WTC11 (cell line): ENCODE measurements around the gene SPC24. TPM values are rescaled to one million over a fixed set of nuclear protein-coding genes. Genes with fewer than 3 reads are reported as not detected.

Experiments used
- ATAC-seq: fragments of 200-7000 bp; cut with Tn5 transposase; 2 replicates; pipeline ENCODE4 v1.10.0; 2021; ENCODE audit warnings: mild to moderate bottlenecking, moderate library complexity
- CTCF ChIA-PET: fragments of 300-600 bp; sonication (Branson Sonifier 250); formaldehyde crosslinking; loops from one replicate; lab custom pipeline; 2021; ENCODE audit warnings: antibody characterized with exemption; lab: Charles Lee
- POLR2A ChIA-PET: fragments of 350-600 bp; sonication (Branson Sonifier 250); formaldehyde crosslinking; loops from one replicate; lab custom pipeline; 2021; ENCODE audit warnings: antibody characterized with exemption; lab: Charles Lee
- DNase-seq: peaks from one replicate; pipeline ENCODE4 v3.0.0; 2021; ENCODE audit warnings: low spot score
- H3K27ac Mint-ChIP-seq: 2 replicates; pipeline ENCODE4 v1.8.0; 2021; ENCODE audit warnings: mixed read lengths
- H3K27me3 Mint-ChIP-seq: 2 replicates; pipeline ENCODE4 v1.8.0; 2021; ENCODE audit warnings: low read depth, mild to moderate bottlenecking, moderate library complexity, mixed read lengths
- H3K36me3 Mint-ChIP-seq: 2 replicates; pipeline ENCODE4 v1.8.0; 2021; ENCODE audit warnings: mixed read lengths
- H3K4me1 Mint-ChIP-seq: 2 replicates; pipeline ENCODE4 v1.8.0; 2022; ENCODE audit warnings: mixed read lengths
- H3K4me3 Mint-ChIP-seq: 2 replicates; pipeline ENCODE4 v1.8.0; 2021; ENCODE audit warnings: mild to moderate bottlenecking, moderate library complexity, mixed read lengths
- H3K9me3 Mint-ChIP-seq: 2 replicates; pipeline ENCODE4 v1.8.0; 2021; ENCODE audit warnings: mixed read lengths
- GRHL2 ChIP-seq: fragments of 250-450 bp; sonication (Bioruptor Pico); IDR thresholded peaks from 2 replicates; pipeline ENCODE4 v1.8.0; 2022; ENCODE audit warnings: mild to moderate bottlenecking, moderate library complexity; ENCODE audit not compliant: insufficient replicate concordance, severe bottlenecking
- KAT7 ChIP-seq: sonication (generic); formaldehyde crosslinking; IDR thresholded peaks from 2 replicates; pipeline ENCODE4 v1.8.1; 2023; ENCODE audit warnings: missing genetic modification reagents, mild to moderate bottlenecking, borderline replicate concordance
- OVOL2 ChIP-seq: fragments of 250-450 bp; sonication (Bioruptor Pico); IDR thresholded peaks from 2 replicates; pipeline ENCODE4 v1.9.0; 2021; ENCODE audit warnings: mild to moderate bottlenecking, borderline replicate concordance
- SOX15 ChIP-seq: fragments of 250-450 bp; sonication (Bioruptor Pico); IDR thresholded peaks from 2 replicates; pipeline ENCODE4 v1.9.0; 2021; ENCODE audit warnings: mild to moderate bottlenecking
- ZNF121 ChIP-seq: sonication (generic); formaldehyde crosslinking; IDR thresholded peaks from 2 replicates; pipeline ENCODE4 v1.8.0; 2023; ENCODE audit warnings: missing genetic modification reagents
- ZNF263 ChIP-seq: sonication (generic); formaldehyde crosslinking; IDR thresholded peaks from 2 replicates; pipeline ENCODE4 v1.8.1; 2022; ENCODE audit warnings: low read depth, mild to moderate bottlenecking, moderate library complexity, missing genetic modification reagents
- ZNF317 ChIP-seq: sonication (generic); formaldehyde crosslinking; IDR thresholded peaks from 2 replicates; pipeline ENCODE4 v1.8.1; 2023; ENCODE audit warnings: low read depth, mild to moderate bottlenecking, moderate library complexity, missing genetic modification reagents, borderline replicate concordance
- ZNF396 ChIP-seq: fragments of 250-450 bp; sonication (Bioruptor Pico); IDR thresholded peaks from 2 replicates; pipeline ENCODE4 v1.8.0; 2021; ENCODE audit warnings: mild to moderate bottlenecking, moderate library complexity, borderline replicate concordance
- total RNA-seq: library from RNA; stranded (reverse); gene quantifications from 3 replicates; pipeline ENCODE4 v1.2.3, GENCODE V29; 2021
- TF ChIP-seq, protein P1 (sequence below): fragments of 250-450 bp; sonication (Bioruptor Pico); IDR thresholded peaks from 2 replicates; pipeline ENCODE4 v1.9.0; 2021; ENCODE audit warnings: moderate library complexity, mild to moderate bottlenecking, inconsistent platforms, borderline replicate concordance
- TF ChIP-seq, protein P2 (sequence below): fragments of 200-600 bp; IDR thresholded peaks from 2 replicates; pipeline ENCODE4 v1.8.0; 2022; ENCODE audit warnings: antibody characterized with exemption
- TF ChIP-seq, protein P3 (sequence below): sonication (generic); formaldehyde crosslinking; IDR thresholded peaks from 2 replicates; pipeline ENCODE4 v1.8.1; 2022; ENCODE audit warnings: low read depth, missing genetic modification reagents, borderline replicate concordance
- TF ChIP-seq, protein P4 (sequence below): sonication (generic); formaldehyde crosslinking; conservative IDR thresholded peaks from 2 replicates; pipeline ENCODE4 v1.8.1; 2023; ENCODE audit warnings: mild to moderate bottlenecking, low read depth, missing genetic modification reagents, moderate library complexity
- TF ChIP-seq, protein P5 (sequence below): fragments of 250-450 bp; sonication (Bioruptor Pico); IDR thresholded peaks from 2 replicates; pipeline ENCODE4 v1.8.0; 2021; ENCODE audit warnings: mild to moderate bottlenecking

The SPC24 gene
- total RNA-seq, 1 experiment from 2014 or later, result 62.2 TPM

DNA sequence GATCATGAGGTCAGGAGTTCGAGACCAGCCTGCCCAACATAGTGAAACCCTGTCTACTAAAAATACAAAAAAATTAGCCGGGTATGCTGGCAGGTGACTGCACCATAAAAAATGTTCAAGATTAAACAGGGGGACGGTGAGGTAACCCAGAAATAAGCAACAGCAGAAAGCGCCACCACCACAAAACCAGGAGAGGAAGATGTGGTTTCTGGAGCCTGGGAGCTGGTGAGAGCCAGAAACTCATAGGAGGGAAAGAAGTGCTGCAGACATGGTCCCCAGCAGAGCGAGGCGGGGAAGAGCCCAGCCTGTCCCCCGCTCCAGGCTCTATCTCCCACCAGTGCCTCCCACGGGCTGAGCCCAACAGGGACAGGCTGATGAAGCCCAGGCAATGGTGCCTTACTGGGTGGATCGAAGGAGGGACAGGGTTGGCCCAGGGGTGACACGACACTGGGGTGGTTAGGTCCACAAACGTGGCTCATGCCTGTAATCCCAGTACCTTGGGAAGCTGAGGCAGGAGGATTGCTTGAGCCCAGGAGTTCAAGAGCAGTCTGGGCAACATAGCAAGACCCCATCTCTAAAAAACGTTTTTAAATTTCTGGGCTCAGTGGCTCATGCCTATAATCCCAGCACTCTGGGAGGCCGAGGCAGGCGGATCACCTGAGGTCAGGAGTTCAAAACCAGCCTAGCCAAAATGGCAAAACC, 19.0 kb downstream of the SPC24 start:
- Mint-ChIP-seq H3K36me3 (peaks cover 22% of the 10 kb centered on the region), H3K27me3 (no peaks in the 10 kb centered on the region; the same call in 1 of the 2 replicates), H3K4me1 (peaks cover 10% of the 10 kb centered on the region), H3K9me3 (no peaks in the 10 kb centered on the region), H3K27ac (no peak overlapping the region; the same call in 1 of the 2 replicates)
- CTCF ChIA-PET, result interaction anchor here (0.7 to 1.5 kb wide), 3 partner anchors 11 to 200 kb away, joined by 3 to 5 read pairs (median 3); no protein-coding TSS in a partner anchor
- DNase-seq, result no peak
- TF ChIP-seq, protein P1, sequence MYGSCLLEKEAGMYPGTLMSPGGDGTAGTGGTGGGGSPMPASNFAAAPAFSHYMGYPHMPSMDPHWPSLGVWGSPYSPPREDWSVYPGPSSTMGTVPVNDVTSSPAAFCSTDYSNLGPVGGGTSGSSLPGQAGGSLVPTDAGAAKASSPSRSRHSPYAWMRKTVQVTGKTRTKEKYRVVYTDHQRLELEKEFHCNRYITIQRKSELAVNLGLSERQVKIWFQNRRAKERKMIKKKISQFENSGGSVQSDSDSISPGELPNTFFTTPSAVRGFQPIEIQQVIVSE (CRISPR knock-in tag), result no peak
- TF ChIP-seq, protein P2, sequence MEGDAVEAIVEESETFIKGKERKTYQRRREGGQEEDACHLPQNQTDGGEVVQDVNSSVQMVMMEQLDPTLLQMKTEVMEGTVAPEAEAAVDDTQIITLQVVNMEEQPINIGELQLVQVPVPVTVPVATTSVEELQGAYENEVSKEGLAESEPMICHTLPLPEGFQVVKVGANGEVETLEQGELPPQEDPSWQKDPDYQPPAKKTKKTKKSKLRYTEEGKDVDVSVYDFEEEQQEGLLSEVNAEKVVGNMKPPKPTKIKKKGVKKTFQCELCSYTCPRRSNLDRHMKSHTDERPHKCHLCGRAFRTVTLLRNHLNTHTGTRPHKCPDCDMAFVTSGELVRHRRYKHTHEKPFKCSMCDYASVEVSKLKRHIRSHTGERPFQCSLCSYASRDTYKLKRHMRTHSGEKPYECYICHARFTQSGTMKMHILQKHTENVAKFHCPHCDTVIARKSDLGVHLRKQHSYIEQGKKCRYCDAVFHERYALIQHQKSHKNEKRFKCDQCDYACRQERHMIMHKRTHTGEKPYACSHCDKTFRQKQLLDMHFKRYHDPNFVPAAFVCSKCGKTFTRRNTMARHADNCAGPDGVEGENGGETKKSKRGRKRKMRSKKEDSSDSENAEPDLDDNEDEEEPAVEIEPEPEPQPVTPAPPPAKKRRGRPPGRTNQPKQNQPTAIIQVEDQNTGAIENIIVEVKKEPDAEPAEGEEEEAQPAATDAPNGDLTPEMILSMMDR, result no peak
- TF ChIP-seq SOX15 (CRISPR knock-in tag) (no peak), ZNF121 (CRISPR knock-in tag) (peak; percentile 98), ZNF263 (no peak)
- TF ChIP-seq, protein P3, sequence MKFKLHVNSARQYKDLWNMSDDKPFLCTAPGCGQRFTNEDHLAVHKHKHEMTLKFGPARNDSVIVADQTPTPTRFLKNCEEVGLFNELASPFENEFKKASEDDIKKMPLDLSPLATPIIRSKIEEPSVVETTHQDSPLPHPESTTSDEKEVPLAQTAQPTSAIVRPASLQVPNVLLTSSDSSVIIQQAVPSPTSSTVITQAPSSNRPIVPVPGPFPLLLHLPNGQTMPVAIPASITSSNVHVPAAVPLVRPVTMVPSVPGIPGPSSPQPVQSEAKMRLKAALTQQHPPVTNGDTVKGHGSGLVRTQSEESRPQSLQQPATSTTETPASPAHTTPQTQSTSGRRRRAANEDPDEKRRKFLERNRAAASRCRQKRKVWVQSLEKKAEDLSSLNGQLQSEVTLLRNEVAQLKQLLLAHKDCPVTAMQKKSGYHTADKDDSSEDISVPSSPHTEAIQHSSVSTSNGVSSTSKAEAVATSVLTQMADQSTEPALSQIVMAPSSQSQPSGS (CRISPR knock-in tag), result no peak
- TF ChIP-seq, protein P4, sequence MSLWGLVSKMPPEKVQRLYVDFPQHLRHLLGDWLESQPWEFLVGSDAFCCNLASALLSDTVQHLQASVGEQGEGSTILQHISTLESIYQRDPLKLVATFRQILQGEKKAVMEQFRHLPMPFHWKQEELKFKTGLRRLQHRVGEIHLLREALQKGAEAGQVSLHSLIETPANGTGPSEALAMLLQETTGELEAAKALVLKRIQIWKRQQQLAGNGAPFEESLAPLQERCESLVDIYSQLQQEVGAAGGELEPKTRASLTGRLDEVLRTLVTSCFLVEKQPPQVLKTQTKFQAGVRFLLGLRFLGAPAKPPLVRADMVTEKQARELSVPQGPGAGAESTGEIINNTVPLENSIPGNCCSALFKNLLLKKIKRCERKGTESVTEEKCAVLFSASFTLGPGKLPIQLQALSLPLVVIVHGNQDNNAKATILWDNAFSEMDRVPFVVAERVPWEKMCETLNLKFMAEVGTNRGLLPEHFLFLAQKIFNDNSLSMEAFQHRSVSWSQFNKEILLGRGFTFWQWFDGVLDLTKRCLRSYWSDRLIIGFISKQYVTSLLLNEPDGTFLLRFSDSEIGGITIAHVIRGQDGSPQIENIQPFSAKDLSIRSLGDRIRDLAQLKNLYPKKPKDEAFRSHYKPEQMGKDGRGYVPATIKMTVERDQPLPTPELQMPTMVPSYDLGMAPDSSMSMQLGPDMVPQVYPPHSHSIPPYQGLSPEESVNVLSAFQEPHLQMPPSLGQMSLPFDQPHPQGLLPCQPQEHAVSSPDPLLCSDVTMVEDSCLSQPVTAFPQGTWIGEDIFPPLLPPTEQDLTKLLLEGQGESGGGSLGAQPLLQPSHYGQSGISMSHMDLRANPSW (CRISPR knock-in tag), result no peak
- TF ChIP-seq, all 79 proteins: peak for 1
- ATAC-seq, result peak; percentile 13
- POLR2A ChIA-PET, result interaction anchor here (0.5 kb wide), 1 partner anchor 22 kb away, joined by 6 read pairs; no protein-coding TSS in a partner anchor
- H3K4me3 Mint-ChIP-seq, result no peak overlapping the region; the same call in 1 of the 2 replicates

DNA sequence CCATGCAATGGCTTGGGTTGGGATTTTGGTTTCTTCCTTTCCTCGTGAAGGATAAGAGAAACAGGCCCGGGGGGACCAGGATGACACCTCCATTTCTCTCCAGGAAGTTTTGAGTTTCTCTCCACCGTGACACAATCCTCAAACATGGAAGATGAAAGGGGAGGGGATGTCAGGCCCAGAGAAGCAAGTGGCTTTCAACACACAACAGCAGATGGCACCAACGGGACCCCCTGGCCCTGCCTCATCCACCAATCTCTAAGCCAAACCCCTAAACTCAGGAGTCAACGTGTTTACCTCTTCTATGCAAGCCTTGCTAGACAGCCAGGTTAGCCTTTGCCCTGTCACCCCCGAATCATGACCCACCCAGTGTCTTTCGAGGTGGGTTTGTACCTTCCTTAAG, 24.1 kb downstream of the SPC24 start:
- H3K27ac Mint-ChIP-seq, result peak overlapping the region; percentile 87
- no peaks in the 10 kb centered on the region for H3K4me1 Mint-ChIP-seq
- H3K27me3 Mint-ChIP-seq, result no peaks in the 10 kb centered on the region
- H3K36me3 Mint-ChIP-seq, result peaks cover 58% of the 10 kb centered on the region
- ChIA-PET CTCF (interaction anchor here (1.0 kb wide), 2 partner anchors 10 to 190 kb away, joined by 3 read pairs; no protein-coding TSS in a partner anchor), POLR2A (no interaction called here)
- ATAC-seq (no peak), DNase-seq (no peak)
- H3K4me3 Mint-ChIP-seq, result no peak overlapping the region
- TF ChIP-seq ZNF396 (CRISPR knock-in tag), result no peak
- no peak for TF ChIP-seq OVOL2 (CRISPR knock-in tag)
- no peak for TF ChIP-seq KAT7 (CRISPR knock-in tag)
- TF ChIP-seq GRHL2 (CRISPR knock-in tag), result no peak
- TF ChIP-seq, protein P5, sequence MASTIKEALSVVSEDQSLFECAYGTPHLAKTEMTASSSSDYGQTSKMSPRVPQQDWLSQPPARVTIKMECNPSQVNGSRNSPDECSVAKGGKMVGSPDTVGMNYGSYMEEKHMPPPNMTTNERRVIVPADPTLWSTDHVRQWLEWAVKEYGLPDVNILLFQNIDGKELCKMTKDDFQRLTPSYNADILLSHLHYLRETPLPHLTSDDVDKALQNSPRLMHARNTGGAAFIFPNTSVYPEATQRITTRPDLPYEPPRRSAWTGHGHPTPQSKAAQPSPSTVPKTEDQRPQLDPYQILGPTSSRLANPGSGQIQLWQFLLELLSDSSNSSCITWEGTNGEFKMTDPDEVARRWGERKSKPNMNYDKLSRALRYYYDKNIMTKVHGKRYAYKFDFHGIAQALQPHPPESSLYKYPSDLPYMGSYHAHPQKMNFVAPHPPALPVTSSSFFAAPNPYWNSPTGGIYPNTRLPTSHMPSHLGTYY, result no peak
- no peak for TF ChIP-seq ZNF317 (CRISPR knock-in tag)
- H3K9me3 Mint-ChIP-seq, result no peaks in the 10 kb centered on the region
